HG02840 (cell line): ENCODE results near the gene NPW.
"Not testable (repeated sequence)": the region's sequence is repeated elsewhere in the genome, so short reads cannot be mapped to it uniquely, and the experiment has no call there.

Experiments
- ATAC-seq: cut with Tn5 transposase; IDR thresholded peaks from one replicate; pipeline ENCODE4 v1.9.1; 2021; ENCODE audit warnings: mild to moderate bottlenecking, moderate library complexity, moderate number of reproducible peaks; ENCODE audit not compliant: unreplicated experiment, low FRiP score

NPW gene

DNA sequence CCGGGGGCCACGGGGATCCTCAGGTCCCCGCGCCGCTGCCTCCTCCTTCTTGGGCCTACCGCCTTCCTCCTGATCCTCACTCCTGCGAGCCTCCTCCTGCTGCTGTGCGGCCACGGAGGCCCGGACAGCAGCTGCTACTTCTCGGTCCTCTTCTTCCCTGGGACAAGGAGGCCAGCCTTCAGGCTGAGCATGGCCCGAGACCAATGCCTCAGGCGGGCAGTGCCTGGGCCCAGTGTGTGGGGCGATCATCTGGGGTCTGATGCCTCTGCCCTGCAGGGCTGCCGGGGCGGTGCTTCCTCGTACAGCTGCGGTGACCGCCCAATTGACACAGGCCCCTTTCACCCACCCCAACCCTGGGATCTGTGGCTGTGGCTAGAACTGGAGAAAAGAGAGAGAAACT, 18.6 kb upstream of the NPW start:
- ATAC-seq, result no peak

DNA sequence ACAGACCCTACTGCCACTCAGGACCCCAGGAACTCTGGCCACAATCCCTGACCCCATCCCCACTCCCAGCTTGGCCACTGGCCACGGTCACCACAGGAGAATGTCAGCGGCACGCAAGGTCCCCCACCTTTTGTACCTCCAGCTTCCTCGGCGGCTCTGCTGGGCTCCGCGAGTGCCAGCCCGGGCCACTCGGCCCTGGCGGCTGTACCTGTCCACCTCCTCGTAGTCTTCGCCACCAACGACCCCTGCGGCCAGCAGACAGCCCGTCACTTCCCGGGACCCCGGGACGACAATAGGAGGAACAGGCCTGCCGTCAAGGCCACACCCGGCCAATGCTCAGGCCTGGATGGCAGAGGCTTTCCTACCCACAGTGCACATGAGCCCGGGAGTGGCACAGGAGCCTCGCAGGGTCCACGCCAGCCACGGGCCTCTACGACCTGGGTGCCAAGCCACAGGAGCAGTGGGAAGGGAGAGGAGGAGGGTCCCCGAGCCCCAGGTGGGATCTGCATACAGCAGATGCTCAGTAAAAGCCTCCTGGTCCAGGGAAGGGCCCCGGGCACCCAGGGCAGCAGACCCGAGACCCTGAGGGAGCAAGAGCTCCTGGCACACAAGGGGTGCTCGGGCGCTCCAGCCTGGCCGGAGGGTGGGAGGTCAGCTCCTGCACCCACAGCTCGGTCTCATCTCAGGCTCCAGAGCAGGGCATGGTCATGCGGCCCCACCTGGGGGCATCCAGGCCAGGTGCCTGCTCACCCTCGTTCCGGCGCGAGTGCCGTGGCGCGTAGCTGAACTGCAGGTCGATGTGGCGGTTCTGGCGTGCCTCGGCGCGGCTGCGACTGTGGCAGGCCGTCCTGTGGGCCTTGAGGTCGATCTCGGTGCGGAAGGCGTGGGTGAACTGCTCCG, 17.9 kb upstream of the NPW start:
- no peak for ATAC-seq

DNA sequence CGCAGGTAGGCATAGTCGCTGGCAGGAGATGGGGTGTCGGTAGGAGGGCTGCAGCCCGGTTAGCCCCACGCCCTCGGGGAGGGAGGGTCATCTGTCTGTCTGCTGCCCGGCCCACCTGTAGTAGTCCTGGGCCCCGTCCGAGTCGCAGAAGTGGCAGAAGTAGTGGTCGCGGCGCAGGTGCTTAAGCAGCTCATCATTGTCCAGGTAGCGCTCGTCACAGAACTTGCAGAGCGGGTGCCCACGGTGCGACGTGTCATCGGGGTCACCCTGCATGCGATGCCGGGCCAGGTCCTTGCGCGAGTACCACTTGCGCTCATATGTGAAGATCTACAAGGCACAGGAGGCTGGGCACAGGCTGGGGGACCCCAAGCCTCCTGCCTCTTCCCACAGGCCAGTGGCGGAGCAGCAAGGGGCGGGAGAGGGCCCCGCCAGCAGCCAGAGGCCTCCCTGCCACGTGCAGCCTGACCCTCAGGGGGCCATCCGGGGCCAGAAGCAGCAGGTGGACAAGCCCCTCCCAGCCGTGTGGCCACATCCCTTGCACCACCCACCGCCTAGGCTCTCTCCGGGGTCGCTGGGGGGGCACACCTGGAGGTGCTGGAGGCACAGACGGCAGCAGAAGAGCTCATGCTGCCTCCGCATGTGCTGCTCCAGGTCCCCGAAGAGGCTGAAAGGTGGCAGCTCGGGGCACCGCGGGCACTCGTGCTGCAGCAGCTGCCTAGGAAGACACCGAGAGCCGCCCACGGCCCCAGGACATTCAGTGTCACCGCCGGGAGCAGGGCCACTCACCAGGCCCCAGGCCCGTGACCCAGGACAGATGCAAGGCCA, 17.0 kb upstream of the NPW start:
- no peak for ATAC-seq

DNA sequence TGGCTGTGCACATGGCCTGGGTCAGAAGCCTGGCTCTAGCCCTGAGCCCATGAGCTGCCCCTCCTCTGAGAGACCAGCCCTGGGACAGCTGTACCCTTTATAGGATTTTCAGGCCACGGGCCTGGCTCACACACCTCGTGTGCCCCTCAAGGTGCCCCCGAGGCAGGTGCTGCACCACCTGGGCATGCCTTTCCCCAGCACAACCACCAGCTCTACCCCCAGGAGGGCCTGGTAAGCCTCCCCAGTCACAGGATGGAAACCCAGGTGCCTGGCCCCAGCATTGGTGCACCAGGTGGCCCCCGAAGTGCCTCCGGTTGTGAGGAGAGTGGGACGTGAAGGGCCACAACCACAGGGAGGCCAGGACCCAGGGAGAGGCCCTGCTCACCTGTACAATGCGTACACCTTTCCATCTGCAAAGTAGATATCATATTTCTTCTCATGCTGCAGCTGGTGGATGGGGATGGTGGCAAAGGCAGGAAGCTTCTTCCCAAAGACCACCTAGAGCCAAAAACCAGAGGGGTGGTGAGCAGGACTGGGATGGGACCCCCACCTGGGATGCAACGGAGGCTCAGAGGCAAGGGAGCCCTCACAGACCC, 16.3 kb upstream of the NPW start:
- ATAC-seq, result no peak

DNA sequence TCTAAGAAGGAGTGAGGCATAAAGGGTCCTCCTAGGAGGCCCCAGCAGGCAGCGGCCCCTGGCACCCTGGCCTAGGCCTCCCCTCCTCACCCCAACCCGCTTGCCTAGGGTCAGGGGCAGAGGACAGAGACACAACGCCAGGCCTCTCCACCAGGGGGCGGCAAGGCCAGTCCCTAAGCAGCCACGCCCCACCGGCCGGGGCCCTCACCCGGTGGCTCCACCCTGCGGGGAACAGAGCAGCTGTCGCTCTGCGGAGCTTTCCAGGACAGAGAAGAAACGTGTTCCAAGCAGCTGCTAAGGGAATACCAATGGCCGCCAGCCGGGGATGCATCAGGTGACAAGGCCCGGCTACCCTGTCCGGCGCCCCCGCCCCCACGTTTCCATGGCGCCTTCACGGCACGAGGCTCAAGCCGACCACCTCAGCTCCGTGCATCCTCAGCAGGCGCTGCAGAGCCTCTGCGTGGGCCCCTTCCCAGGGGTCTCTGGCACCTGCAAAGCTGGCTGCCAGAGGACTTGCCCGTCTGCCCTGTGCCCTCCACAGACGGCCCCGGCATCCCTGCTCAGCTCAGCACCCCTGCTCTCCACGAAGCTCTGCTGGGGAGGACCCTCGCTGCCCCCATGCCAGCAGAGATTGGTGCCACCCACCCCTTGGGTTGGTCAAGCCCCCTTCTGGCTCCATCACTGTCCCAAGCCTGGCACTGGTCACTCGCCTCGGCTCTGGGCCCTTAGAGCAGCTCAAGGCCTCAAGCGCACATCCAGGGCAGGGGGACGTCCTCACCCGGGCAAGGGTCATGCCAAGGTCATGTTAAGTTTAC, 15.6 kb upstream of the NPW start:
- no peak for ATAC-seq

DNA sequence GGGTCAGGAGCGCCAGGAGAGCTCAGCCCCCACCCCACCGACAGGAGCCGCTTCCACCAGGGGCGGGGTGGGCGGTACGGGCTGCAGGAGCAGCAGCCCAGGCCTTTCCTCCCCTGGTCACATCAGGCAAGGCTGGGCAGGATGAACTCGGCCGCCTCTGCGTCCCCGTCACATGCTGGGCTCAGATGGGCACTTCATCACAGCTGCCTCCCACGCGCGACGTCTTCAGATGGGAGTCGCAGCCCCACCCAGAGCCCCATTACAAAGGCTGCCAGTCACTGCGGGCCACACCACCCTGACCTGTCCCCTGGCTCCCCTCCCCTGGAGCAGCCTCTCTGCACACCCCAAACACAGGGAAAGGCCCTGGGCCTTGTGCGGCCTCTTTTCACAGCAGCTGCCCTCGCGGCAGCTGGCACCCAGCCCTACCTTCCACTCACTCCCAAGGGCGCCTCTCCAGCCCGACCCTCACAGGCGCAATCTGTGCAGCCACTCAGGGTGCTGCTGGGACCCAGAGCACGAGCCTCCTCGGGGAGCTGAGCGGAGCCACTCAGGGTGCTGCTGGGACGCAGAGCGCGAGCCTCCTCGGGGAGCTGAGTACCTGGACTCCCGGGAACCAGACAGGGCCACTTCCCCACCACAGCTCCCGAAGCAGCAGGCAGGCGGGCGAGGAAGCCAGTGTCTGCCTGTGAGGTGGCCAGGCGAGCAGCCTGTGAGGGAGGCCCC, 14.6 kb upstream of the NPW start:
- ATAC-seq, result no peak

DNA sequence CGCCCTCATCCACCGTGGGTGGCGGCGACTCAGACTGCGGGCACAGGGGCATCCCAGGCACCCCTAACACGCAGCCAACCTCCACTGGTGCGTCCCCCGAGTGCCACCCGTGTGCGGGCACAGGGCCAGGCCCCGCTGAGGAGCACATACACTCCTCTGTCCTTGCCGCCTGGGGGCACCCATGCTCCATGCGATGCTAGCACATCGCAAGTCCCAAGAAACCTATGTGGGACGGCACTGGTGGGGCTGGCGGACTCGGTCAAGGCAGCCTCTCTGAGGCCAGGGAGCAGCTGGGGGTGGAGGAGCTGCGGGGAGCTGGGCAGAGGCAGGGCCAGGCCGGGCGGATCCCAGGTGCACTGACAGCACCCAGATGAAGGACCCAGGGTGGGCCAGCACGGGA, 13.9 kb upstream of the NPW start:
- ATAC-seq, result no peak

DNA sequence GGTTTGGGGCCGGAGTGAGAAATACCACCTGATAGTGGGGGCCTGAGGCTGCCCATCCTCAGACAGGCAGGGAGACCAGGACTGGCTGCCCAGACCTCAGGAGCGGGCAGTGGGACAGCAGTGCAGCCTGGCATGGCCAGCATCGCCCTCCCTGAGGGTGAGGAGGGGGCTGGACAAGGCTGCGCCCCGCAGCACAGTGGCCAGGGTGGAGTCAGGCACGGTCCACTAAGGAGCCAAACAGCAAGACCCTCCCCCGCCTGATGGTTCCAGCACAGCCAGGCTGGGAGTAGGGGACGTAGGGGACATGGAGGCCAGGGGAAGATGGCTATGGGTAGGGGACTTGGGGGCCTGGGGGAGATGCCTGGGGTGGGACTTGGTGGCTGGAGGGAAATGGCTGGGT, 13.3 kb upstream of the NPW start:
- ATAC-seq, result no peak

DNA sequence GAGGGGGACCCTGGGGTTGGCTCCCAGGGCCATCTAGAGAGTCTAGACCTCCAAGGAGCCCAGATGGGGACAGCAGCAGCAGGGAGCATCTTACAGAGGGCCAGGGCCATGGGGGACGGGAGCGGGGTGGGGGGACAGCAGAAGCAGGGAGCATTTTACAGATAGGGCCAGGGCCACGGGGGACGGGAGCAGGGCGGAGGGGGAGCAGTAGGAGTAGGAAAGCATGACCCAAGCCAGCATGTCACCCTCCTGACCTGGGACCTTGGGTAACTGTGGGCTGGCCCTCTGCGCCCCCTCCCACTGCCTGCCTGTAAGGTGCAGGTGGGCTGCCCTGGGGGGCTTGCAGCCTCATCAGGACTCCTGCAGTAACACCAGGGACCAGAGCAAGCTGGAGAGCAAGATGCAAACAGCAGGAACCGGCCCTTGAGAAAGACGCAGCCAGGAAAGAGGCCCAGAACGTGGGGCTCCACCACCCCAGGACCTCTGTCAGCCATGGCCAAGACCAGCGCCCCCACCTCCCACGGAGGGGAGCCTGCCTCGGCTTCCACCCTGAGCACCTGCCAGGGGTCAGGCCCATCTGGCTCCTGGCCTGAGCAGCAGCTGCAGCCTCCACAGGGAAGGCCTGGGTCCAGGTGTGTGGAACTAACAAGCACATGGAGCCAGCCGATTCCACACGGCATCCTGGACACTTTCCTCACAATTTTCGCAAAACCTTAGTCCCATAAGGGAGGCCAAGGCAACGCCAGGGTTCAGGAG, 12.3 kb upstream of the NPW start:
- no peak for ATAC-seq

DNA sequence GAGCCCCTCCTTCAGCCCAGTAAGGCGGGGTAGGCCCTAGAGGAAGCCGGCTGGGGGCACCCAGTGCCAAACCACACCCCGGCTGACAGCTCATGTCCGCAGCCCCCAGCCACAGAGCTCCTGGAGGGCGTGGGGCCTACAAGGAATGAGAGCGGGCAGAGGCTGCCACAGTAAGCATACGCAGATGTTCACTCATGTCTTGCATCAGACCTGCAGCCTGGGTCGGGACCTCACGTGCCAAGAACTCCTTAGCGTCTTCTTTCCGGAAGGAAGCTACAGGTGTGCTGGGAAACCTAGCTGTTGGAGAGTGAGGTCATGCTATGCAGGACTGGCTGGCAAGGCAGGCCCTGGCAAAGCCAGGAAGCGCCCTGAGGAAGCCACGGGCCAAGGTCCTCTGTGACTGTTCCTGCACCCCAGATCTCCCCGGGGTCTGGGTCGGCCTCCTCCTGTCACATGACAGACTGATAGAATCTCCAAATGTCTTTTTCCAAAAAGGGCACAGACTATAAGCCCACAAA, 11.5 kb upstream of the NPW start:
- no peak for ATAC-seq

DNA sequence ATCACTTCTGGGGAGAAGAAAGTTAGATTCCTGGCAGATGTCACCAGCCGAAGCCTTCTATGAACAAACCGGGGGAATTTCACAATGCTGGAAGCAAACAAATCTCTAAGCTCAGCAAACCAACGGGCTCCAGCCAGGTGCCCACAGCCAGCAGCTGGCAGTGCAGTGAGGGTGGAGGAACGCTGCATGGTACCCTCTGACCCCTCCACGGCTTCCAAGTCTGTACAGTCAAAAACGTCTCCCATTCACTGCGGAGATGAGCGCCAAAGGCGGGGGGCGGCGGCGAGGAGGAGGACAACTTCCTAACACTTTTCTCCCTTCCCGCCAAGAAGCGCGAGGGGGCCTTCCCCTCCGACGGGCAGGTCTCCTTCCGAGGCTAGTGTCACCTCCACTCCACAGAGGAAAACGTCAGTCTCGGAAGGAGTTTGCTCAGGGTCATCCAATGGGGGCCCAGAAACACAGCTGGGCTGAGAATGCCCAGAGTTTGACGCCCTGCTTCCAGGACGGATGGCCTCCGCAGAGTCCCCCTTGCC, 10.9 kb upstream of the NPW start:
- no peak for ATAC-seq

DNA sequence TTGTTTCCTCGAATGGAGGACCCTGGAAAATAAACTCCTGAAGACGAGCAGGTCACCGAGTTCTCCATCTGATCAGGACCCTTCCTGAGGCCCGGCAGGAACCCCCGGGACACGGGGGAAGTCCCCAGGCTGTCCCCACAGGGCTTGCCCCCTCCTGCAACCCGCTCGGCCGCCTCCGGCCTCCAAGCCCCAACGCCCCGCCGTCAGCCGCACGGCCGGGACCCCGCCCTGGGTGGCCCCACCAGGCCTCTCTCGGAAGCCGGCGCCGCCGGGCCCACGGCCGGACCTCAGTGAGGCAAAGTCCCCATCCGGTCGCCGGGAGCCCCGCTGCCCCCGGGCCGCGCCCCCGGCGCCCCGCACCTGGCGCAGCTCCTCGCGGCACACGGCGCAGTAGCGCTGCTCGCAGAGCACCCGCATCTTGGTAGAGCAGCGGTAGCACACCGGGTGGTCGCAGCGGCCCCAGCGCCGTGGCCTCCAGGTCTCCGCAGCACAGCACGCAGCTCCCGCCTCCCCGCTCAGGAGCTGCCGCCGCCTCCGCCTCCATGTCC, 10.3 kb upstream of the NPW start:
- ATAC-seq, result no peak

DNA sequence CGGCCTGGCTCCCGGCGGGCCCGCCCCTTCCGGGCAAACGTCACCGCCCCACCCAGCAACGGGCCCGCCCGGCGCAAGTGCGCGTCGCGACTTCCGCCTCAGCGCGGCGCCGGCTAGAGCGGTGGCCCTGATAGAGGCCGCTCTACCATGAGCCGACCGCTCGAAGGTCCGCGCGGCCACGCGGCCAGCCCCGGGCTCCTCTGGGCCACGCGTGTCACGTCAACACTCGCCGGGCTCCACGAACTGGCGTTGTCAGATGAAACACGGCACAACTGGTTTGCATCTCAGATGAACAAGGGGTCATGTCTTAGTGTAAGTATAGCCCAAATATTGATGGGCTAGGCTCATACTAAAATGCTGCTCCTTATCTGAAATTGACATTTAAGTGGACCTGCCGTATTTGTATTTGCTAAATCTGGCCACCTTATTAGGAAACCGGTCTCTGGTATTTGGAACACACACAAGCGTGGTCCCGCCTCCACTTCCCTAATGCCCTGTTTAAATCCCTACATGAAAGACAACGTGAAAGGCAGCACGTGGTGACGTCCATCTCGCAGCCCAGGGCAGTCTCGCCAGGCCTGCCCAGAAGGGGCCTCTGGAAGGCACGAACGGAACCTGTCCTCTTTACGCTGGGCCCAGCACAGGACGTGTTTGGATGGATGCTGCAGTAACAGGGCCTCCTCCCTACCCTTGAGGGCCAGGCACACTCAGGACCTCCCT, 9.6 kb upstream of the NPW start, which contains the start of gene ZNF598:
ZNF598 (minus strand) TSS at position 31 of the 720 bp plus-strand sequence.
- no peak for ATAC-seq

DNA sequence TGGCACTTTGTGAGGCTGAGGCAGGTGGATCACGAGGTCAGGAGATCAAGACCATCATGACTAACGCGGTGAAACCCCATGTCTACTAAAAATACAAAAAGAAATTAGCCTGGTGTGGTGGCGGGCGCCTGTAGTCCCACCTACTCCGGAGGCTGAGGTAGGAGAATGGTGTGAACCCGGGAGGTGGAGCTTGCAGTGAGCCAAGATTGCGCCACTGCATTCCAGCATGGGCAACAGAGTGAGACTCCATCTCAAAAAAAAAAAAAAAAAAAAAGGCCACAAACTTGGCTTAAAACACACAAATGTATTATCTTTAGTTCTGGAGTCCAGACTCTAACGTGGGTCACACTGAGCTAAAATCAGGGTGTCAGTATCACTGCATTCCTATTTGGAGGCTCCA, 7.9 kb upstream of the NPW start:
- not testable (repeated sequence) for ATAC-seq

DNA sequence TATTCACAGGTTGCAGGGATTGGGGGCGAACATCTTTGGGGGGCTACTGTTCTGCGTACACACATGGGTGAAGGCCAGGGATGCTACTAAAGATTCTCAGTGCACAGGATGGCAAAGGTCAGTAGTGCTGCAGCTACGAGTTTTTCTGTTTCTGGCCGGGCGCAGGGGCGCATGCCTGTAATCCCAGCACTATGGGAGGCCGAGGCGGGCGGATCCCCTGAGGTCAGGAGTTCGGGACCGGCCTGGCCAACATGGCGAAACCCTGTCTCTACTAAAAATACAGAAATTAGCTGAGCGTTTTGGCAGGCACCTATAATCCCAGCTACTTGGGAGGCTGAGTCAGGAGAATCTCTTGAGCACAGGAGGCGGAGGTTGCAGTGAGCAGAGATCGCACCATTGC, 6.1 kb upstream of the NPW start:
- ATAC-seq, result no peak

DNA sequence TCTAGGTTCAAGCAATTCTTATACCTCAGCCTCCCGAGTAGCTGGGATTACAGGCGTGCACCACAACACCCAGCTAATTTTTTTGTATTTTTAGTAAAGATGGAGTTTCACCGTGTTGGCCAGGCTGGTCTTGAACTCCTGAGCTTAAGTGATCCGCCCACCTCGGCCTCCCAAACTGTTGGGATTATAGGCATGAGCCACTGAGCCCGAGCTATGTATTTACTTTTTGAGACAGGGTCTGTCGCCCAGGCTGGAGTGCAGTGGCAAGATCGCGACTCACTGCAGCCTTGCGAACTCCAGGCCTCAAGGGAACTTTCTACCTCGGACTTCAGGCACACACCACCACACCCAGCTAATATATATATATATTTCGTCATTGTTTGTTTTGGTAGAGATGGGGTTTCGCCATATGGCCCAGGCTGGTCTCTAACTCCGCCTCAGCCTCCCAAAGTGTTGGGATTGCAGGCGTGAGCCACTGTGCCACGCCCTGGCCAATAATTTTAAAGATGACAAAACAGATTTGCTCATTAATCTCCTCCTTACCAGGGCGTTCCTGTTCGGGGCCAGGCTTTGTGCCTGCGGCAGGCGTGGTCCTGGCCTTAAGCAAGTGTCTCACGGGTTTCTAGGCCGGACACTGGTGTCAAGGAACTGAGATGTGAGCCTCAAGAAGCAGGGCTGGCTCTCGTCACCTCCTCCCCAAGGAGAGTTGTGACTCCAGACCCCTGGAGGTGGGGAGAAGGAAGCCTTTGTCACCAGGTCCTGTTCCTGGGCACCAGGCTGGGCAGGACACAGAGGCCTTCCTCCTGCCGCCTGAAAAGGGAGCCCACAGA, 4.3 kb upstream of the NPW start:
- ATAC-seq, result no peak

DNA sequence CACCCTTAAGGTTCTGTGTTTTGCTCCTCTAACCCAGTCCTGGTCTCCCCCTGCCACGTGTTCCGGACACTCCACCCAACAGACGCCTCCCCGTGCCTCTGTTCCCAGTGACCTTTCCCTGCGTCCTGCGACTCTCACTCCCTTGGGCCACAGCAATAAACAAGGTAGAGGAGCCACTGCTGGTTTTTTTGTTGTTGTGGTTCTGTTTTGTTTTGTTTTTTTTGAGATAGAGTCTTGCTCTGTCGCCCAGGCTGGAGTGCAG, 3.7 kb upstream of the NPW start:
- ATAC-seq, result no peak
